CMK (cell line): ENCODE data around the gene EEFSEC.

Source experiments
- DNase-seq: peaks from one replicate; pipeline ENCODE4 v3.0.0-alpha.2; 2010; ENCODE audit warnings: low read depth

EEFSEC gene

GRCh38 chr3:128394033-128394432 lies 240.8 kb downstream of the EEFSEC start:
- DNase-seq: no peak

- DNase-seq: no peak
Observed at GRCh38 chr3:128395046-128395445, 241.8 kb downstream of the EEFSEC start.

DNA sequence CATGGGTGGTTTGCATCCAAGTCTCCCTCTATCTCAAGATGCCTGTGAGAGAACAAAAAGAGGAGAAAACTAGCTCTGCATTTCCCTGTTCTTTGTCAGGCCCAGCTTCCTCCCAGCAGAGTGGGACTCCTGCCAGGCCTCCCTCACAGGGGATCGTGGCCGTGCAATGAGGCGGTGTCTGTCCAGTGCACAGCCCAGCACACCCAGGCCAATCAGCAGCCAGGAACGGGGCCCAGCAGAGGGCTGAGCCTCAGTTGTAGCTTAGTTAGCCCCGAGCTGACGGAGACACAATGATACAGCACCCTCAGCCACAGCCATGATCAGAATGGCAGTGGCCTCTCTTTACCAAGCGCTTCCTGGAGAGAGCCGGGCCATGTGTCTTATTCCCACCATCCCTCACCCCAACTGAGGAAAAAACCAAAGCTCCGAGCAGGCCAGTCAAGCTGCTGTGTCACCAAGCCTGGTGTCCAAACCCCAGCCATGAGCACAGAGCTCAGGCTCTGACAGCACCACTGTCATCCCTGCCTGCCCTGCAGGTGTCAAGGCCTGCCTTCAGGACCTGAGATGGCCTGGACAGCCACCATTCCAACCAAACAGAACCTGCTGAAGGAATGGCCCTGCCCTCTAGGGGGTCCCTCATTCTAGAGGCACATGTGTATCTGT lies 242.3 kb downstream of the EEFSEC start:
- no peak for DNase-seq

- no peak for DNase-seq
Observed at GRCh38 chr3:128397484-128397883, 244.2 kb downstream of the EEFSEC start.

- DNase-seq: no peak
Observed at GRCh38 chr3:128398586-128398985, 245.3 kb downstream of the EEFSEC start.

DNA sequence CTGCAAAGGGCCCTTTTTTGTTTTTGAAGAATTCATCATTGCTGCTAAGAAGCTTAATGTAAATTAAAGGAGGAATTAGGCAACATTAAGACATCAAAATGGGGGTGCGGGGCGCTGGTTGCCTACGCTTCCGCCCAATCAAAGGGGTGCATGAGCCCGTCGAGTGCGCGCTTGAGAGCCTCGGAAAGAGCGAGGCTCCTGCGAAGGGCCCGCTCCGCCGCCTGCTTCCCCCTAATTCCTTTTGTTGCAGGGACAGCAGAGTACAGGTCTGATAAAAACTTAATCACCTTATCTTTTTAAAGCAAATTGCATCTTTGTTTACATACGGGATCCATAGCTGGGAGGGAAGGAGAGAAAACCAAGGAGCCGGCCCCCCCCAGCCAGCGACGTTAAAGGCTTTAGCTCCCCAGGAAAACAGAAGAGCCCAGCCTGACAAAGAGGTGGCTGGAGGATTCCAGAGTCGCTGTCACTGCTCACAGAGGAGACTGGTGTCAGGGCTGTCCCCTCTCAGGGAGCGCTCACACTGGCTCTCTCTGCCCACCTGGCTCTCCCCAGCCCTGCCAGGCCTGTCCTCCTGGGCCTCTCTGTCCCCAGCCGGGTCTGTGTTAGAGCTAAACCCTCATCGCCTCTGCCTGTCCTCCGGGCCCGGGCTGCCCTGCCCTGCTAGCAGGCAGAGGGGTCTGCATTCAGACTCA lies 246.1 kb downstream of the EEFSEC start:
- DNase-seq: no peak

DNA sequence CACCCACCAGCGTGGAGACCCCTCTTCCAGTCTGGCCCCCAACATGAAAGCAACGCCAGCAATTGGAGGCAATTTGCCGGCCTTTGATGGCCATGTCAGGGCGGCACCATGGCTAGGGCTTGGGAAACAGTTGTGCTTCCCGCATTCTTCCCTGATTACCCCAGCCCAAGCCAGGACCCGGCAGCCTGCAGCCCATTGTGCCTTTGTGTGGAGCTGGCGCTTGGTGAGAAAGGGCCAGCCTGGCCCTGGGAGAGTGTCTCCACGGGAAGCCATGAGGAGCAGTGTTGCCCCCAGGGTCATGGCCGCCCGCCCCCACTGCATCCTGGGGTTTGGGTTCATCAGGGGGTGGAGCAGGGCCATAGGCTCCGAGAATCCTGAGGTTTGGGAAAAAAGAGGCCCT lies 247.4 kb downstream of the EEFSEC start:
- DNase-seq: no peak

GRCh38 chr3:128402319-128402718 lies 249.0 kb downstream of the EEFSEC start:
- DNase-seq: no peak

DNA sequence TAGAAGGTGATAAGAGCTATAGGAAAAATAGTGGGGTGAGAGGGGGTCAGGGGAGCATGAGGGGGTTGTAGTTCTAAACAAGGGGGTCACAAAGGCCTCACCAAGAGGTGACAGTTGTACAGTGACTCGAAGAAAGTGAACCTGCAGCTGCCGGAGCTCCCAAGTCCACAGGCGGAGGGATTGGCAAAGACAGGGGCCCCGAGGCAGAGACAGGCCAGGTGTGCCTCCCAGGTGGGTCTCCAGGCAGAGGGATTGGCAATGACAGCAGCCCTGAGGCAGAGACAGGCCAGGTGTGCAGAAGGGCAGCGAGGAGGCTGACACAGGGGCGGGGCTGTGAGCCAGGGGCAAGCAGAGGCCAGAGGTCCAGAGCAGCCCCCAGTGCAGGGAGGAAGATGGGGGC lies 249.7 kb downstream of the EEFSEC start:
- no peak for DNase-seq

DNA sequence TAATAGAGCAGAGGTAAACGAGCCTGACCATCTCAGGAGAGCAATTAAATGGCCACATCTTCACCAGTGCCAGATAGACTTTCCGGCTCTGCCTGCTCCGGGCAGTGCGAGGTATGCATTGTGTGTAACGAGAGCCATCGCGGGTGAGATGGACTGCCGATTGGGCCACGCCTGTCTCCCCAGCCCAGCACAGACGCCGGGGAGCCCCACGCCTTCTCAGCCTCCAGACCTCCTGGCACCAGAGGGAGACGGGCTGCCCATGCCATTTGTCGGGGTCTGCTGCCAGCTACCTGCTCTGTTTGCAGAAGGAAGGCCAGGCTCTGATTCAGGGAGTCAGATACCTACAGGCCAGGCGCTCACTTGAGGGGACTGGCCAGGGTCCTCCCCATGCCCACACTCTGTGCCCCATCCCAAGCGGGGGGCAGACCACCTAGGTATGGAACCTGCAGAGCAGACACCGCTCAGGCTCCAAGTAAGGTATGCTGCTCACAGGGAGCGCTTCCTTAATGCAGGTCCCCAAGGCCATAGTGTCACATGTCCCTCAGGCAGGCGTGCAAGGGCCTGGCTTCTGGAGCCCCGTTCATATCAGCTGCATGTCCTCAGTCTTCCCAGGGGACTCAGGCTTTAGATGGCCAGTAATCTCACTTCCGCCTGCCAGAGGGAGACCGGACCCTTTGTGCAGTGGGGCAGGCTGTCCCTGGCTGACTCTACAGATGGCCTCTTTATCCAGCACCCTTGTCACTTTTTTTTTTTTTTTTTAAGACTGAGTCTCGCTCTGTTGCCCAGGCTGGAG lies 251.2 kb downstream of the EEFSEC start:
- DNase-seq: no peak

GRCh38 chr3:128405554-128406277 lies 252.4 kb downstream of the EEFSEC start:
- DNase-seq: no peak

GRCh38 chr3:128407247-128407646 lies 254.0 kb downstream of the EEFSEC start:
- DNase-seq: no peak

- DNase-seq: no peak
Observed at GRCh38 chr3:128408012-128408692, 254.9 kb downstream of the EEFSEC start.

GRCh38 chr3:128408693-128409623 lies 255.7 kb downstream of the EEFSEC start:
- DNase-seq: no peak

GRCh38 chr3:128409624-128410581 lies 256.6 kb downstream of the EEFSEC start:
- no peak for DNase-seq

GRCh38 chr3:128410669-128411573 lies 257.6 kb downstream of the EEFSEC start:
- DNase-seq: no peak

GRCh38 chr3:128411574-128412064 lies 258.3 kb downstream of the EEFSEC start:
- peak; percentile 73 for DNase-seq
